ENCODE results near the gene SATB2. TPM values are rescaled to one million over a fixed set of nuclear protein-coding genes. Genes with fewer than 3 reads are reported as not detected.

Gene SATB2
- total RNA-seq, 1 experiment from 2014 or later: 7.8 TPM

- H3K36me3 ChIP-seq (ENCODE audit: low read depth): no peaks in the 10 kb centered on the region
- H3K4me3 ChIP-seq: no peak overlapping the region
- TF ChIP-seq, protein P1, sequence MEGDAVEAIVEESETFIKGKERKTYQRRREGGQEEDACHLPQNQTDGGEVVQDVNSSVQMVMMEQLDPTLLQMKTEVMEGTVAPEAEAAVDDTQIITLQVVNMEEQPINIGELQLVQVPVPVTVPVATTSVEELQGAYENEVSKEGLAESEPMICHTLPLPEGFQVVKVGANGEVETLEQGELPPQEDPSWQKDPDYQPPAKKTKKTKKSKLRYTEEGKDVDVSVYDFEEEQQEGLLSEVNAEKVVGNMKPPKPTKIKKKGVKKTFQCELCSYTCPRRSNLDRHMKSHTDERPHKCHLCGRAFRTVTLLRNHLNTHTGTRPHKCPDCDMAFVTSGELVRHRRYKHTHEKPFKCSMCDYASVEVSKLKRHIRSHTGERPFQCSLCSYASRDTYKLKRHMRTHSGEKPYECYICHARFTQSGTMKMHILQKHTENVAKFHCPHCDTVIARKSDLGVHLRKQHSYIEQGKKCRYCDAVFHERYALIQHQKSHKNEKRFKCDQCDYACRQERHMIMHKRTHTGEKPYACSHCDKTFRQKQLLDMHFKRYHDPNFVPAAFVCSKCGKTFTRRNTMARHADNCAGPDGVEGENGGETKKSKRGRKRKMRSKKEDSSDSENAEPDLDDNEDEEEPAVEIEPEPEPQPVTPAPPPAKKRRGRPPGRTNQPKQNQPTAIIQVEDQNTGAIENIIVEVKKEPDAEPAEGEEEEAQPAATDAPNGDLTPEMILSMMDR (conservative IDR thresholded peaks at IDR 0.05): no peak
- TF ChIP-seq EZH2 (IDR thresholded peaks at IDR 0.05; ENCODE audit: low read depth): no peak
- no peaks in the 10 kb centered on the region for H4K20me1 ChIP-seq (ENCODE audit: insufficient read depth)
- H3F3A ChIP-seq (ENCODE audit: insufficient read depth, low read depth): no peaks in the 10 kb centered on the region
- BruUV-seq (replicated peaks): no TSS peak
- H3K4me1 ChIP-seq (replicated peaks; ENCODE audit: insufficient read depth): no peaks in the 10 kb centered on the region
- intact Hi-C loops (cut with micrococcal nuclease; ENCODE audit: unreplicated experiment): no loop called here
- H3K9me3 ChIP-seq (ENCODE audit: insufficient read depth, low read depth): no peaks in the 10 kb centered on the region
- H3K4me2 ChIP-seq: no peak overlapping the region
- no peak overlapping the region for H2AFZ ChIP-seq
- ChIA-PET POLR2A (ENCODE audit: unreplicated experiment) (no interaction called here), CTCF (no interaction called here)
- no peaks in the 10 kb centered on the region for H3K27me3 ChIP-seq (ENCODE audit: insufficient read depth, low read depth)
- no peaks in the 10 kb centered on the region for H3K9me2 ChIP-seq (ENCODE audit: insufficient read depth)
- DNase-seq: no peak
- no peaks in the 10 kb centered on the region for H3K79me2 ChIP-seq (ENCODE audit: low read depth)
- H3K27ac ChIP-seq: no peak overlapping the region
Observed at GRCh38 chr2:199441759-199442158, 16.0 kb downstream of the SATB2 start.

DNA sequence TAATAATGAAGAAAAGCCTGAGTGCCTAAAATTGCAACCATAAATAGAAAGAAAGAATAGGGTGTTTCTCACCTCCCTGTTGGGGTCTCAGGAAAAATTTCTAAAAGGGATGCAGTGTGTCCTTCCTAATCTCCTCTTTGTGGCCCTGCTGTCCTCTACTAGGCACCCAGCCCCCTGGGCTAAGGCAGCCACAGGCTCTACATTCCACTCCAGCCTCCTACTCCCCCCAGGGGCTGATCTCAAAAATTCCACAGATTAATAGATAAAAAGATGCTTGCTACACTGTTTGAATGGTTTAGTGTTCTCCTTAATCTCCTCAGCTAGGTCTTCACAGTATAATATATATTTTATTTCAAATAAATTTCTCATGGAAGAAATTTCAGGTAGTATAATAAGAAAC is 17.6 kb downstream of the SATB2 start:
- H3K4me2 ChIP-seq: no peak overlapping the region
- H3K27ac ChIP-seq: no peak overlapping the region
- H3K27me3 ChIP-seq (ENCODE audit: insufficient read depth, low read depth): no peaks in the 10 kb centered on the region
- no peaks in the 10 kb centered on the region for H3K4me1 ChIP-seq (replicated peaks; ENCODE audit: insufficient read depth)
- H3K79me2 ChIP-seq (ENCODE audit: low read depth): no peaks in the 10 kb centered on the region
- H3K4me3 ChIP-seq: no peak overlapping the region
- no peaks in the 10 kb centered on the region for H3F3A ChIP-seq (ENCODE audit: insufficient read depth, low read depth)
- H2AFZ ChIP-seq: no peak overlapping the region
- BruUV-seq (replicated peaks): no TSS peak
- H3K36me3 ChIP-seq (ENCODE audit: low read depth): no peaks in the 10 kb centered on the region
- no peaks in the 10 kb centered on the region for H3K9me2 ChIP-seq (ENCODE audit: insufficient read depth)
- ChIA-PET CTCF (no interaction called here), POLR2A (ENCODE audit: unreplicated experiment) (no interaction called here)
- DNase-seq: no peak
- no peaks in the 10 kb centered on the region for H3K9me3 ChIP-seq (ENCODE audit: insufficient read depth, low read depth)
- intact Hi-C loops (cut with micrococcal nuclease; ENCODE audit: unreplicated experiment): no loop called here
- TF ChIP-seq, protein P1 (conservative IDR thresholded peaks at IDR 0.05): no peak
- TF ChIP-seq EZH2 (IDR thresholded peaks at IDR 0.05; ENCODE audit: low read depth): no peak
- H4K20me1 ChIP-seq (ENCODE audit: insufficient read depth): no peaks in the 10 kb centered on the region

DNA sequence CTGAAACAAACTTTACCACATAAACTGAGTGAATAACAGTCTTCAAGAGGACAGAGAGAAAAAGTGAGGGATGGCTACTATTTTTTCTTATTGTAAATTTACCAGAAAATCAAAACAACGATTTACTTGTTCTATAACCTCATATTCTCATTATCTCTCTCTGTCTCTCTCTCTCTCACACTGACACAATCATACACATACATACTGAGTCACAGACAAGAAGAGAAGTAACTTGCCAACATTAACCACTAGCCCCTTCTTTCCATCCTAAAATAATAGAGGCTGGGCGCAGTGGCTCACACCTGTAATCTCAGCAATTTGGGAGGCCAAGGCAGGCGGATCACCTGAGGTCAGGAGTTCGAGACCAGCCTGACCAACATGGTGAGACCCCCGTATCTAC is 18.2 kb downstream of the SATB2 start:
- ChIA-PET CTCF (no interaction called here), POLR2A (ENCODE audit: unreplicated experiment) (no interaction called here)
- H3K4me3 ChIP-seq: no peak overlapping the region
- no peaks in the 10 kb centered on the region for H4K20me1 ChIP-seq (ENCODE audit: insufficient read depth)
- TF ChIP-seq EZH2 (IDR thresholded peaks at IDR 0.05; ENCODE audit: low read depth): no peak
- TF ChIP-seq, protein P1 (conservative IDR thresholded peaks at IDR 0.05): no peak
- no peaks in the 10 kb centered on the region for H3K36me3 ChIP-seq (ENCODE audit: low read depth)
- no peak overlapping the region for H3K4me2 ChIP-seq
- no peaks in the 10 kb centered on the region for H3K4me1 ChIP-seq (replicated peaks; ENCODE audit: insufficient read depth)
- H3F3A ChIP-seq (ENCODE audit: insufficient read depth, low read depth): no peaks in the 10 kb centered on the region
- DNase-seq: no peak
- H3K79me2 ChIP-seq (ENCODE audit: low read depth): no peaks in the 10 kb centered on the region
- H3K9me3 ChIP-seq (ENCODE audit: insufficient read depth, low read depth): no peaks in the 10 kb centered on the region
- no peak overlapping the region for H2AFZ ChIP-seq
- H3K27me3 ChIP-seq (ENCODE audit: insufficient read depth, low read depth): no peaks in the 10 kb centered on the region
- intact Hi-C loops (cut with micrococcal nuclease; ENCODE audit: unreplicated experiment): no loop called here
- H3K27ac ChIP-seq: no peak overlapping the region
- BruUV-seq (replicated peaks): no TSS peak
- H3K9me2 ChIP-seq (ENCODE audit: insufficient read depth): no peaks in the 10 kb centered on the region
